OCI-LY1 (cell line): ENCODE results near the gene PTPRG.

Experiments used
- EZH2 ChIP-seq: fragments of 200-600 bp; sonication (generic), shearing (Covaris generic); IDR thresholded peaks from 2 replicates; pipeline ENCODE4 v1.8.0; 2017; ENCODE audit warnings: borderline replicate concordance, mixed run types, mild to moderate bottlenecking, antibody characterized with exemption, low read length, moderate library complexity, mixed read lengths
- TF ChIP-seq, protein P1 (sequence below): fragments of 200-600 bp; sonication (generic), shearing (Covaris generic); IDR thresholded peaks from 2 replicates; pipeline ENCODE4 v1.5.1; 2017; ENCODE audit warnings: mild to moderate bottlenecking, antibody characterized with exemption, low read length, moderate library complexity, mixed read lengths

GRCh38 chr3:61961900-61962299 is 400.5 kb downstream of the PTPRG start:
- TF ChIP-seq, protein P1, sequence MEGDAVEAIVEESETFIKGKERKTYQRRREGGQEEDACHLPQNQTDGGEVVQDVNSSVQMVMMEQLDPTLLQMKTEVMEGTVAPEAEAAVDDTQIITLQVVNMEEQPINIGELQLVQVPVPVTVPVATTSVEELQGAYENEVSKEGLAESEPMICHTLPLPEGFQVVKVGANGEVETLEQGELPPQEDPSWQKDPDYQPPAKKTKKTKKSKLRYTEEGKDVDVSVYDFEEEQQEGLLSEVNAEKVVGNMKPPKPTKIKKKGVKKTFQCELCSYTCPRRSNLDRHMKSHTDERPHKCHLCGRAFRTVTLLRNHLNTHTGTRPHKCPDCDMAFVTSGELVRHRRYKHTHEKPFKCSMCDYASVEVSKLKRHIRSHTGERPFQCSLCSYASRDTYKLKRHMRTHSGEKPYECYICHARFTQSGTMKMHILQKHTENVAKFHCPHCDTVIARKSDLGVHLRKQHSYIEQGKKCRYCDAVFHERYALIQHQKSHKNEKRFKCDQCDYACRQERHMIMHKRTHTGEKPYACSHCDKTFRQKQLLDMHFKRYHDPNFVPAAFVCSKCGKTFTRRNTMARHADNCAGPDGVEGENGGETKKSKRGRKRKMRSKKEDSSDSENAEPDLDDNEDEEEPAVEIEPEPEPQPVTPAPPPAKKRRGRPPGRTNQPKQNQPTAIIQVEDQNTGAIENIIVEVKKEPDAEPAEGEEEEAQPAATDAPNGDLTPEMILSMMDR = no peak
- no peak for TF ChIP-seq EZH2
